Kidney (tissue), 14 donors: Measurements from ENCODE around the gene RFLNA. TPM values are rescaled to one million over a fixed set of nuclear protein-coding genes. Genes with fewer than 3 reads are reported as not detected.

Experiments
- DNase-seq, 5 donors: peaks; one replicate each; pipeline ENCODE4 v3.0.0-alpha.2; 2013 to 2020
- FAIRE-seq: peaks from 2 replicates; lab custom pipeline; 2012; peaks lifted over from hg19 to GRCh38; lab: Jason Lieb, UNC
- H3K27ac ChIP-seq, 2 donors: one replicate each; pipeline ENCODE4 v1.7.0; 2013; ENCODE audit warnings: low read depth in 2 of 2, low read length in 2 of 2, inconsistent platforms in 1 of 2
- H3K27me3 ChIP-seq: one replicate; pipeline ENCODE4 v1.7.1; 2013; ENCODE audit warnings: low read length, inconsistent platforms; ENCODE audit not compliant: control insufficient read depth, insufficient read depth
- H3K36me3 ChIP-seq, 3 donors: one replicate each; pipeline versions ENCODE4 v1.7.0 to v1.7.1; 2013; ENCODE audit warnings: low read length in 3 of 3, control low read depth in 1 of 3, inconsistent platforms in 1 of 3; ENCODE audit not compliant: insufficient read depth in 3 of 3, control insufficient read depth in 2 of 3
- H3K4me1 ChIP-seq, 3 donors: one replicate each; pipeline versions ENCODE4 v1.7.0 to v1.7.1; 2013; ENCODE audit warnings: low read length in 3 of 3, inconsistent platforms in 1 of 3, low read depth in 1 of 3; ENCODE audit not compliant: control insufficient read depth in 2 of 3, insufficient read depth in 2 of 3
- H3K4me3 ChIP-seq, 3 donors: one replicate each; pipeline versions ENCODE4 v1.7.0 to v1.8.1; 2013; ENCODE audit warnings: low read length in 3 of 3, control low read depth in 1 of 3, inconsistent platforms in 1 of 3
- H3K9ac ChIP-seq, 3 donors: one replicate each; pipeline versions ENCODE4 v1.7.0 to v1.7.1; 2013; ENCODE audit warnings: low read length in 3 of 3, control low read depth in 1 of 3, inconsistent platforms in 1 of 3
- H3K9me3 ChIP-seq, 3 donors: one replicate each; pipeline versions ENCODE4 v1.7.0 to v1.7.1; 2013; ENCODE audit warnings: low read length in 3 of 3, control low read depth in 1 of 3, inconsistent platforms in 1 of 3; ENCODE audit not compliant: control insufficient read depth in 2 of 3, insufficient read depth in 1 of 3
- intact Hi-C: fragments of 100-400 bp; cut with DNase I; formaldehyde crosslinking; loops from one replicate; pipeline ENCODE4 v1.11.1; 2022
- polyA plus RNA-seq: library from polyadenylated mRNA; stranded (reverse); fragments of 350-450 nt; fragmentation: Illumina TruSeq; extraction: RNeasy Lipid Tissue Mini Kit (QIAGEN cat#74804); gene quantifications from one replicate; pipeline ENCODE4 v1.2.3, GENCODE V29; 2014; ENCODE audit warnings: low read depth, low replicate concordance; ENCODE audit not compliant: insufficient read depth
- total RNA-seq: library from RNA; stranded (reverse); fragmentation: NEBNext Ultra II Directional; extraction: Animal tissue kit (Norgen Biotek cat#: 25700); gene quantifications from one replicate; pipeline ENCODE4 v1.2.1, GENCODE V29; 2021
- TF ChIP-seq, protein P1 (sequence below): IDR thresholded peaks from 3 replicates; pipeline ENCODE4 v1.5.1; 2012; ENCODE audit warnings: mild to moderate bottlenecking, moderate library complexity, borderline replicate concordance; ENCODE audit not compliant: insufficient read depth; ENCODE audit errors: extremely low read depth
- donor health status: control.
- donor health status: control.
- donor health status: control.
- donor health status: control.
- donor health status: control.
- donor health status: DM: yes; HTN: yes; CAD: no.
- donor health status: Normal renal cell carcinoma (clear cell type).

The RFLNA gene
- total and polyA plus RNA-seq, 2 donors from 2014 or later = 0.76 to 0.82 TPM

DNA sequence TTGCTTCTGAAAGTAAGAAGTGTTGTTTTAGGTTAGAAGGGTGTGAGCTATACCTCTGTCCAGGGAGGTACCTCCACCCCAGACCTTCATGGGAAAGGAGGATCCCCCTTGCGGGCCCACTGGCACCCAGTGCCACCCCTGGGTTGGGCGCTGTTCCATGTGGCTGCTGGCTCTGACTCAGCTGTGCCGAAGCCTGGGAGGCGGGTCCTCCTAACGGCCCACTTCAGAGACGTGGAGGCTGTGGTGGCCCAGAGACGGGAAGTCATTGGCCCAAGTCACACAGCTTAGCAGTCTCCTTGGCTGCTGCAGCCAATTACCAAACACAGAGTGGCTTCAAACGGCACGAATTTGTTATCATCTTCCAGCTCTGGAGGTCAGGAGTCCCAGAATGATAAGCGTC lies 10.2 kb downstream of the RFLNA start:
- DNase-seq (peak in 1 of 5 donors; percentile 69), FAIRE-seq (no peak)
- Histone ChIP-seq H3K9me3 (no peaks in the 10 kb centered on the region), H3K4me1 (no peaks in the 10 kb centered on the region), H3K9ac (no peak overlapping the region), H3K27ac (no peak overlapping the region), H3K4me3 (no peak overlapping the region), H3K36me3 (no peaks in the 10 kb centered on the region), H3K27me3 (no peaks in the 10 kb centered on the region)
- TF ChIP-seq, protein P1, sequence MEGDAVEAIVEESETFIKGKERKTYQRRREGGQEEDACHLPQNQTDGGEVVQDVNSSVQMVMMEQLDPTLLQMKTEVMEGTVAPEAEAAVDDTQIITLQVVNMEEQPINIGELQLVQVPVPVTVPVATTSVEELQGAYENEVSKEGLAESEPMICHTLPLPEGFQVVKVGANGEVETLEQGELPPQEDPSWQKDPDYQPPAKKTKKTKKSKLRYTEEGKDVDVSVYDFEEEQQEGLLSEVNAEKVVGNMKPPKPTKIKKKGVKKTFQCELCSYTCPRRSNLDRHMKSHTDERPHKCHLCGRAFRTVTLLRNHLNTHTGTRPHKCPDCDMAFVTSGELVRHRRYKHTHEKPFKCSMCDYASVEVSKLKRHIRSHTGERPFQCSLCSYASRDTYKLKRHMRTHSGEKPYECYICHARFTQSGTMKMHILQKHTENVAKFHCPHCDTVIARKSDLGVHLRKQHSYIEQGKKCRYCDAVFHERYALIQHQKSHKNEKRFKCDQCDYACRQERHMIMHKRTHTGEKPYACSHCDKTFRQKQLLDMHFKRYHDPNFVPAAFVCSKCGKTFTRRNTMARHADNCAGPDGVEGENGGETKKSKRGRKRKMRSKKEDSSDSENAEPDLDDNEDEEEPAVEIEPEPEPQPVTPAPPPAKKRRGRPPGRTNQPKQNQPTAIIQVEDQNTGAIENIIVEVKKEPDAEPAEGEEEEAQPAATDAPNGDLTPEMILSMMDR = no peak
- intact Hi-C loops = no loop called here

DNA sequence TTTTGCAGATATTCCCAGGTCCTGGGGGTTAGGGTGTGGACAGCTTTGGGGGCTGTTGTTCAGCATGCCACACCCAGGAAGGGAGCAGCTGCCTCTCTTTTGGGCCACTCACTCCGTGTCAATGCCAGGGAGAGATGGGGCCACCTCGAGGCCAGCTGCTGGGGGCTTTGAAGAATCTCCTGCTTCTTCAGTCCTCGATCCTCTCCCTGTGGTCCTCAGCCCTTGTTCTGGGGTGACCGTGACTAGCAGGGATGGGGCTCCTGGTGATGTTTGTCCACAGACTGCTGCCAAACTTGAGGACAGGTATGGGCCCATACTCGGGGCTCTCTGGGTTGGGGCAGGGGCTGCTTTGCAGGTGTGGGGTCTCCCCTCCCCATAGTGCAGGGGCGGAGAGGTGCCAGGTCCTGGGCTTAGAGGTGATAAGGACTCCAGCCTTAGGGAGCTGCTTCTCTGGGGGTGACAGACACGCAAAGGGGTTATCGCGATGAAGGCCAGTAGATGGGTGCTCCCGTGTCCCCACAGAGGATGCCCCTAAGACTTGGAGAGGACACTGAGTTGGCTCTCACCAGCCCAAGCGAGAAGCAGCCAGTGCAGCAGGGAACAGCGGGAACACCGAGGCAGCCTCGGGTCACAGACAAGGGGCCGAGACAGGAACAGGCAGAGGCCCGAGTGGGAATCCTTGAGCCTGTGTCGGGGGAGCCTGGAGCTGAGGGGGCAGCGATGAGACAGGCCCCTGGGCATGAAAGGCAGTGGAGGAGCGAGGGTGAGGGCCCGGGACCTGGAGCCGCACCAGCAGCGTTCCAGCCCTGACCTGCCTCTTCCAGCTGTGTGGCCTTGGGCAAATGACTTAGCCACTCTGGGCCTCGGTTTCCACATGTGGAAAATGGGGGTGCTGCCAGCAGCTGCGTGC lies 11.1 kb downstream of the RFLNA start:
- peak in 1 of 5 donors; percentile 43 for DNase-seq
- no peak overlapping the region for H3K4me3 ChIP-seq
- no peak overlapping the region for H3K27ac ChIP-seq
- no peaks in the 10 kb centered on the region for H3K4me1 ChIP-seq
- intact Hi-C loops = no loop called here
- TF ChIP-seq, protein P1 = no peak
- no peak overlapping the region for H3K9ac ChIP-seq
- H3K27me3 ChIP-seq = no peaks in the 10 kb centered on the region
- no peaks in the 10 kb centered on the region for H3K9me3 ChIP-seq
- no peaks in the 10 kb centered on the region for H3K36me3 ChIP-seq
- no peak for FAIRE-seq

DNA sequence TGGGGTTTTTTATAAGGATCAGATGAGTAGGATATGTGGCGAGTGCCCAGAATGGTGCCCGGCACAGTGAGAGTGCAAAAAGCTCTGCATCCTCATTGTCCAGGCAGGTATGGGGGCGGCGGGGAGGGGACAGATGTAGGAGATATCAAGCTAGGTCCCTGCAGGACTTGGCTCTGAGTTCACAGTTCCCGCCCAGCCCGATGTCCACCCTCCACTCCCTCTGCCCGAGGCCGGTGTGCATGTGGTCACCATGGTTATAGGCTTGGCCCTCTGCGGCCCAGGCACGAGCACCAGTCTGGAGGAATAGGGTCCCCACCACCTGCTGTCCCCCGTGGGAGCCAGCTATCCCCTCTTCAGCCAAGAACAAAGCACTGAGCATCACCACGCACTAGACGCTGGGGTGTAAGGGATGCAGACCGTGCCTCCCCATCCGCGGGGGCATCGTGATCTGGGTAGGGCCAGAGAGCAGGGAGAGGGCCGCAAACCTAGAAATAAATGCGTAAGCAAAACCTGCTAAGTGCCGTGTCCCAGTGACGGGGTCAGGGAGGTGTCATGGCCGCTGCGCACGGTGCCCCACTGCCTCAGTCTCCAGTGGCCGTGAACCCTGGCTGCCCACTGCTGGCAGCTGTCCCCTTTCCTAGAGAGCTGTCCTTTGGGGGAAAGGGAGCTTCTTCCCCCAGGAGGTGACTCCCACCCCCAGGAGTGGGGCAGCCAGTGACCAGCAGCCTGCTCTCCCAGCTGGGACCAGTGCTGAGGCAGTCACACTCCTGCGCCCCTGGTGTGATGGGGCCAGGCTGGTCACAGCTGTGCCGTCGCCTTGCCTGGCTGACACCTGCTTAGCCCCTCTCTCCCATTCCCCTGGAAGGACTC lies 12.0 kb downstream of the RFLNA start:
- no peaks in the 10 kb centered on the region for H3K36me3 ChIP-seq
- FAIRE-seq (no peak), DNase-seq (peak in 1 of 5 donors; percentile 66)
- no peaks in the 10 kb centered on the region for H3K9me3 ChIP-seq
- H3K4me1 ChIP-seq = no peaks in the 10 kb centered on the region
- H3K27me3 ChIP-seq = no peaks in the 10 kb centered on the region
- no peak overlapping the region for H3K9ac ChIP-seq
- no peak overlapping the region for H3K4me3 ChIP-seq
- TF ChIP-seq, protein P1 = no peak
- no peak overlapping the region for H3K27ac ChIP-seq
- intact Hi-C loops = no loop called here
